Measurements from ENCODE around the gene ERO1A. TPM values are rescaled to one million over a fixed set of nuclear protein-coding genes. Genes with fewer than 3 reads are reported as not detected.

Gene ERO1A
- total RNA-seq, 4 donors from 2014 or later = 21.9 to 46.0 (median 35.6) TPM

DNA sequence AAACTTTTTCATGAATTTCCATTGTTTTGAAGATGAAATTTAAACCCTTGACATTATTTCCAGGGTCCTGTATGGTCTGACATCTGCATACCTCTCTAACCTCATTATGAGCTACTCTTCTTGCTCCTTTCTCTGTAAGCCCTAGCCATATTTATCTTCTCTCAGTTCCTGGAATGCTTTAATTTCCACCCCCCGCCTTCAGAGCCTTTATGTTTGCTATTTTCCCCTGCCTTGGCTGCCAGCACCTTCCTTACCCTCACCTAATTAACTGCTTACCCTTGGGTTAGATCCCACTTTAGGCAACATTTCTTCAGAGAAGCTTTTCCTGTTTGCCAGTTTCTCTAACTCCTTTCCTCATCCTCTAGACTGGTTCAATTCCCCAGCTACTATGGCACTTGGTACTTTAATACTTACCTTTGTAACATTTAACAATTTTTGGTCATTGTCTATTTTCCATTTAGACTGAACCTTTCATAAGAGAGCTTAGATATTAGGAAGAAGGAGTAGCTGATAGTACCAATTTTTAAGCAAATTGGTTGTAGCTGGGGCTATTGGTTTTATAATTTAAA lies 40.6 kb upstream of the ERO1A start:
- H3K27ac ChIP-seq = no peak overlapping the region

DNA sequence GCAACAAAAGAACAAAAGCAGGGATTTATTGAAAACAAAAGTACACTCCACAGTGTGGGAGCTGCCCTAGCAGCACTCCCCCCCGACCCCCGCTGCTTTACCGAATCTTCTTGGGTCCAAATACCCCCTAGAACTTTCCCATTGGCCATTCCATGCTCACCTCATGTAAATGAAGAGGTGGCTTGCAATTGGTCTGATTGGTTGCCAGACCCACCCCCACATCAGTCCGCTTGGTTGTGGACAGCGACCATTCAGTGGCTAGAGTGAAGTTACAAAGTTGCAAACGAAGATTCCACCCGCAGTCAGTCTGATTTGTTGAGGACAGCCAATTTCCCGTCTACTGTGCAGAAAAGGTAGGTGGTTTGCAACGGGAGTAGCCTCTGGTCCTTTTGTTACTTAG lies 38.5 kb upstream of the ERO1A start:
- Histone ChIP-seq H3K27me3 (no peaks in the 10 kb centered on the region), H3K36me3 (no peaks in the 10 kb centered on the region), H3K27ac (no peak overlapping the region), H3K4me1 (peaks cover 0 to 13% (median 5%) of the 10 kb centered on the region in 4 donors), H3K4me3 (no peak overlapping the region), H3K9me3 (no peaks in the 10 kb centered on the region)
- TF ChIP-seq POLR2AphosphoS5 (IDR thresholded peaks at IDR 0.05) (no peak), POLR2A (IDR thresholded peaks at IDR 0.05) (no peak), EP300 (IDR thresholded peaks at IDR 0.05; ENCODE audit: low read depth) (no peak)
- TF ChIP-seq, protein P1, sequence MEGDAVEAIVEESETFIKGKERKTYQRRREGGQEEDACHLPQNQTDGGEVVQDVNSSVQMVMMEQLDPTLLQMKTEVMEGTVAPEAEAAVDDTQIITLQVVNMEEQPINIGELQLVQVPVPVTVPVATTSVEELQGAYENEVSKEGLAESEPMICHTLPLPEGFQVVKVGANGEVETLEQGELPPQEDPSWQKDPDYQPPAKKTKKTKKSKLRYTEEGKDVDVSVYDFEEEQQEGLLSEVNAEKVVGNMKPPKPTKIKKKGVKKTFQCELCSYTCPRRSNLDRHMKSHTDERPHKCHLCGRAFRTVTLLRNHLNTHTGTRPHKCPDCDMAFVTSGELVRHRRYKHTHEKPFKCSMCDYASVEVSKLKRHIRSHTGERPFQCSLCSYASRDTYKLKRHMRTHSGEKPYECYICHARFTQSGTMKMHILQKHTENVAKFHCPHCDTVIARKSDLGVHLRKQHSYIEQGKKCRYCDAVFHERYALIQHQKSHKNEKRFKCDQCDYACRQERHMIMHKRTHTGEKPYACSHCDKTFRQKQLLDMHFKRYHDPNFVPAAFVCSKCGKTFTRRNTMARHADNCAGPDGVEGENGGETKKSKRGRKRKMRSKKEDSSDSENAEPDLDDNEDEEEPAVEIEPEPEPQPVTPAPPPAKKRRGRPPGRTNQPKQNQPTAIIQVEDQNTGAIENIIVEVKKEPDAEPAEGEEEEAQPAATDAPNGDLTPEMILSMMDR (IDR thresholded peaks at IDR 0.05) = no peak
- 93 to 100% methylated on average over 1 to 9 of the region's 9 CpGs for WGBS, 2 donors (ENCODE audit: low coverage in 1 of 2)
- in situ Hi-C loops (cut with MboI; ENCODE audit: low pct_ligation_motif_present in 1 of 4, low pct_unique_long_range_greater_than_20kb in 1 of 4, low sequenced_read_pairs in 3 of 4) = no loop called here
- no peak for DNase-seq
- intact Hi-C loops (cut with DNase I; ENCODE audit: low total_unique reads) = no loop called here

More for the DNA sequence above, 40.6 kb upstream of the ERO1A start:
- 57 to 61% methylated on average over 1 of the region's 1 CpG for WGBS, 2 donors (ENCODE audit: low coverage in 1 of 2)
- DNase-seq = no peak
- no peak overlapping the region for H3K4me3 ChIP-seq
- H3K27me3 ChIP-seq = no peaks in the 10 kb centered on the region
- in situ Hi-C loops (cut with MboI; ENCODE audit: low pct_ligation_motif_present in 1 of 4, low pct_unique_long_range_greater_than_20kb in 1 of 4, low sequenced_read_pairs in 3 of 4) (no loop called here), intact Hi-C loops (cut with DNase I; ENCODE audit: low total_unique reads) (no loop called here)
- H3K4me1 ChIP-seq = peaks cover 0 to 10% (median 4%) of the 10 kb centered on the region in 4 donors
- H3K9me3 ChIP-seq = no peaks in the 10 kb centered on the region
- TF ChIP-seq POLR2A (IDR thresholded peaks at IDR 0.05) (no peak), POLR2AphosphoS5 (IDR thresholded peaks at IDR 0.05) (no peak), EP300 (IDR thresholded peaks at IDR 0.05; ENCODE audit: low read depth) (no peak)
- TF ChIP-seq, protein P1 (IDR thresholded peaks at IDR 0.05) = no peak
- H3K36me3 ChIP-seq = no peaks in the 10 kb centered on the region

DNA sequence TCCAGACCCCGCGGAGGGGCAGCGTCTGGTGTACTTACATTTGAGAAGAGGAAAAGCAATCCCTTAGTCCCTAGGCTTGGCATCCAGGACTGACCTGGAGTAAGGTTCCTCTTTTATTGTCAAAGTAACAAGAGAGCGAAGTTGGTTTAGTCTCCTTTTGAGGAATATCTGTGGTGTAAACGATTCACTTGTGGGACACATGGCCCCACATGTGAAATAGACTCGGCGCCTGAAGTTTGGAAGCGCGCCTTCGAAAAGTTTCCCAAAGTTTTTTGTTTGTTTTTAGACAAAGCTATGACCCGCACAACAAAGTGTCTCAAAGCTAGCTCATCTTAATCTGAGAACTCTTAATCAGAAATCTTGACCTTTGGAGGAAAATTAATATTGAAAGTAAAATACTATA lies 35.4 kb upstream of the ERO1A start:
- WGBS, 2 donors (ENCODE audit: low coverage in 1 of 2) = 4 to 9% methylated on average over 8 to 11 of the region's 11 CpGs
- no peak for TF ChIP-seq EP300 (IDR thresholded peaks at IDR 0.05; ENCODE audit: low read depth)
- no peak for TF ChIP-seq POLR2AphosphoS5 (IDR thresholded peaks at IDR 0.05)
- TF ChIP-seq, protein P1 (IDR thresholded peaks at IDR 0.05) = no peak
- no peak for TF ChIP-seq POLR2A (IDR thresholded peaks at IDR 0.05)
- H3K27ac ChIP-seq = peak overlapping the region; percentile 90 to 95 (median 93)
- intact Hi-C loops (cut with DNase I; ENCODE audit: low total_unique reads) (no loop called here), in situ Hi-C loops (cut with MboI; ENCODE audit: low pct_ligation_motif_present in 1 of 4, low pct_unique_long_range_greater_than_20kb in 1 of 4, low sequenced_read_pairs in 3 of 4) (no loop called here)
- H3K36me3 ChIP-seq = peaks cover 0 to 15% (median 4%) of the 10 kb centered on the region in 4 donors
- no peaks in the 10 kb centered on the region for H3K27me3 ChIP-seq
- H3K4me3 ChIP-seq = peak overlapping the region; percentile 75 to 99 (median 87)
- DNase-seq = no peak
- peaks cover 0 to 10% (median 4%) of the 10 kb centered on the region in 4 donors for H3K4me1 ChIP-seq
- no peaks in the 10 kb centered on the region for H3K9me3 ChIP-seq

DNA sequence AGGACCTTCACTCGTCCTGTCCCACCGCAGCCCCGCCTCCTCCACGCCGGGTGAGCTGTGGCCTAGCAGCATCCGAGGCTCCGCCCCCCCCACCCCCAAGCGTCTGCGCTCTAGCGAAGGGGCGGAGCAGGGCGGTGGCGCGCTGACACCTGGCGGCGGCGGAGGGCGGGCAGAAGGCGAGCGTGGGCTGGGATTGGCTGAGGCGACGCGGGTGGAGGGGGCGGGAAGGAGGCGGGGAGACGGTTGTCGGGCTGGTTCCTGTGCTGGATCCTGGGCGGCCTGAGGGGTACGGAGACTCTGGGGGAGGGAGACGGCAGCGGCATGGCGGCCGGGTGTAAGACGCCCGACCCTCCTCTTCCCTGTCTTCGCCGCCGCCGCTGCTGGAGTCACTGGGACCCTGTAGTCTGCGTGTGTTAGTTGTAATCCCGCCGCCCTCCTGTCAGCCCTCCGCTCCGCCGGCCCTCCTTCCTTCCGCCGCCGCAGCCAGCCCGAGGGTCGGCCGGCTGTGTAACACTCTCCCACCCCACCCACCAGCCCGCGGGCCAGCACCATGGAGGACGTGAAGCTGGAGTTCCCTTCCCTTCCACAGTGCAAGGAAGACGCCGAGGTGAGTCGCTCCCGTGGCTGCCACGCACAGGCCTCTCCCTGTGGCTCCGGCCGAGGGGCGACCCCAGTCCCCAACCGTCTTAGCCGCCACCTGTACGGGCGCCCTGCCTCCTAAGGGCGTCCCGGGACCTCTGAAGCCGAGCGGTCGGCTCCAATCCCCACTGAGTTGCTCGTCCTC lies 34.8 kb upstream of the ERO1A start, which contains the start of gene STYX:
TSS of gene STYX (plus strand) at position 242 of the 784 bp plus-strand sequence. CDS start at position 551, 309 bp downstream.
- peak; percentile 99 for DNase-seq
- WGBS, 2 donors (ENCODE audit: low coverage in 1 of 2) = 1% methylated on average over 56 of the region's 72 CpGs; no CpG with 5 or more reads in 1 of the 2 donors
- in situ Hi-C loops (cut with MboI; ENCODE audit: low pct_ligation_motif_present in 1 of 4, low pct_unique_long_range_greater_than_20kb in 1 of 4, low sequenced_read_pairs in 3 of 4) (no loop called here), intact Hi-C loops (cut with DNase I; ENCODE audit: low total_unique reads) (no loop called here)
- peaks cover 0 to 10% (median 4%) of the 10 kb centered on the region in 4 donors for H3K4me1 ChIP-seq
- H3K27me3 ChIP-seq = no peaks in the 10 kb centered on the region
- peak within 1 kb of the TSS; percentile 90 to 95 (median 93) for H3K27ac ChIP-seq
- H3K36me3 ChIP-seq = peaks cover 0 to 21% (median 4%) of the 10 kb centered on the region in 4 donors
- TF ChIP-seq, protein P1 (IDR thresholded peaks at IDR 0.05) = peak in 4 of 5 experiments; percentile 24 to 64 (median 29)
- TF ChIP-seq EP300 (IDR thresholded peaks at IDR 0.05; ENCODE audit: low read depth) (no peak), POLR2AphosphoS5 (IDR thresholded peaks at IDR 0.05) (peak; percentile 76 to 92 (median 82)), POLR2A (IDR thresholded peaks at IDR 0.05) (peak; percentile 88)
- H3K4me3 ChIP-seq = peak within 1 kb of the TSS; percentile 75 to 99 (median 87)
- H3K9me3 ChIP-seq = no peaks in the 10 kb centered on the region

Data from transverse colon (tissue), 4 donors.